HepG2 (cell line): Measurements from ENCODE around the gene SASS6. TPM values are rescaled to one million over a fixed set of nuclear protein-coding genes. Genes with fewer than 3 reads are reported as not detected.

Source experiments
- DBP ChIP-seq: sonication (generic); formaldehyde crosslinking; IDR thresholded peaks from 2 replicates; pipeline ENCODE4 v1.4.0; 2020; ENCODE audit warnings: missing genetic modification reagents; ENCODE audit errors: not compliant biosample characterization
- KDM2A ChIP-seq: sonication (generic); formaldehyde crosslinking; IDR thresholded peaks from 2 replicates; pipeline ENCODE4 v1.4.0; 2020; ENCODE audit warnings: low read depth, missing genetic modification reagents, borderline replicate concordance
- NR2C2 ChIP-seq: sonication (generic); formaldehyde crosslinking; IDR thresholded peaks from 2 replicates; pipeline ENCODE4 v1.4.0; 2020; ENCODE audit warnings: missing genetic modification reagents, mild to moderate bottlenecking, moderate library complexity, borderline replicate concordance
- PBX2 ChIP-seq: IDR thresholded peaks from 2 replicates; pipeline ENCODE4 v1.6.1; 2016; ENCODE audit warnings: control low read depth
- RXRA ChIP-seq: sonication (generic); formaldehyde crosslinking; IDR thresholded peaks from 2 replicates; pipeline ENCODE4 v1.5.1; 2020; ENCODE audit warnings: missing genetic modification reagents
- ZBTB33 ChIP-seq: sonication (generic); formaldehyde crosslinking; IDR thresholded peaks from 2 replicates; pipeline ENCODE4 v1.4.0; 2020; ENCODE audit warnings: missing genetic modification reagents
- ZFP82 ChIP-seq: sonication (generic); formaldehyde crosslinking; IDR thresholded peaks from 2 replicates; pipeline ENCODE4 v1.5.1; 2020; ENCODE audit warnings: mild to moderate bottlenecking, missing genetic modification reagents, borderline replicate concordance
- ZNF143 ChIP-seq: sonication (generic); formaldehyde crosslinking; IDR thresholded peaks from 2 replicates; pipeline ENCODE4 v1.4.0; 2020; ENCODE audit warnings: missing genetic modification reagents
- ZNF34 ChIP-seq: sonication (generic); formaldehyde crosslinking; IDR thresholded peaks from 2 replicates; pipeline ENCODE4 v1.4.0; 2020; ENCODE audit warnings: mild to moderate bottlenecking, missing genetic modification reagents, borderline replicate concordance
- ZSCAN9 ChIP-seq: IDR thresholded peaks from 2 replicates; pipeline ENCODE4 v1.6.1; 2016; ENCODE audit warnings: borderline replicate concordance
- polyA plus RNA-seq, 8 experiments: library from polyadenylated mRNA; depleted of rRNA in 3 of 8; stranded (reverse) in 7 of 8; unstranded in 1 of 8; fragments of >200 nt; fragmentation: Illumina TruSeq in 4 of 8; extraction: Trizol in 4 of 8; gene quantifications; 2 replicates each; pipeline versions ENCODE4 v1.2.1 to v1.2.3, GENCODE V29; 2011 to 2016; ENCODE audit warnings: low read depth in 4 of 8, missing spikeins in 1 of 8, mixed read lengths in 1 of 8; ENCODE audit not compliant: insufficient read depth in 1 of 8
- total RNA-seq, 5 experiments: library from RNA; depleted of rRNA; stranded (reverse); fragments of >200 nt; fragmentation: Illumina TruSeq; extraction: Trizol; gene quantifications; 2 replicates each; pipeline ENCODE4 v1.2.3, GENCODE V29; 2016; ENCODE audit warnings: low read depth in 1 of 5
- TF ChIP-seq, protein P1 (sequence below): sonication (generic); formaldehyde crosslinking; IDR thresholded peaks from 2 replicates; pipeline ENCODE4 v1.8.1; 2022; ENCODE audit warnings: low read depth, mild to moderate bottlenecking, missing genetic modification reagents
- TF ChIP-seq, protein P2 (sequence below), 2 experiments: sonication (generic) in 1 of 2; formaldehyde crosslinking in 1 of 2; IDR thresholded peaks; 2 replicates each; pipeline versions ENCODE4 v1.6.1 to v1.9.0; 2014 to 2022; ENCODE audit warnings: antibody characterized with exemption in 1 of 2, borderline replicate concordance in 1 of 2, inconsistent platforms in 1 of 2, low read depth in 1 of 2, missing genetic modification reagents in 1 of 2
- TF ChIP-seq, protein P3 (sequence below): fragments of 450-650 bp; IDR thresholded peaks from 2 replicates; pipeline ENCODE4 v1.6.1; 2017

Gene SASS6
- total and polyA plus RNA-seq, 2 of the 13 experiments (the other 11 are each of a cell fraction or from before 2014, with no cell fraction given): 2.3 to 10.7 TPM

- TF ChIP-seq, protein P1, sequence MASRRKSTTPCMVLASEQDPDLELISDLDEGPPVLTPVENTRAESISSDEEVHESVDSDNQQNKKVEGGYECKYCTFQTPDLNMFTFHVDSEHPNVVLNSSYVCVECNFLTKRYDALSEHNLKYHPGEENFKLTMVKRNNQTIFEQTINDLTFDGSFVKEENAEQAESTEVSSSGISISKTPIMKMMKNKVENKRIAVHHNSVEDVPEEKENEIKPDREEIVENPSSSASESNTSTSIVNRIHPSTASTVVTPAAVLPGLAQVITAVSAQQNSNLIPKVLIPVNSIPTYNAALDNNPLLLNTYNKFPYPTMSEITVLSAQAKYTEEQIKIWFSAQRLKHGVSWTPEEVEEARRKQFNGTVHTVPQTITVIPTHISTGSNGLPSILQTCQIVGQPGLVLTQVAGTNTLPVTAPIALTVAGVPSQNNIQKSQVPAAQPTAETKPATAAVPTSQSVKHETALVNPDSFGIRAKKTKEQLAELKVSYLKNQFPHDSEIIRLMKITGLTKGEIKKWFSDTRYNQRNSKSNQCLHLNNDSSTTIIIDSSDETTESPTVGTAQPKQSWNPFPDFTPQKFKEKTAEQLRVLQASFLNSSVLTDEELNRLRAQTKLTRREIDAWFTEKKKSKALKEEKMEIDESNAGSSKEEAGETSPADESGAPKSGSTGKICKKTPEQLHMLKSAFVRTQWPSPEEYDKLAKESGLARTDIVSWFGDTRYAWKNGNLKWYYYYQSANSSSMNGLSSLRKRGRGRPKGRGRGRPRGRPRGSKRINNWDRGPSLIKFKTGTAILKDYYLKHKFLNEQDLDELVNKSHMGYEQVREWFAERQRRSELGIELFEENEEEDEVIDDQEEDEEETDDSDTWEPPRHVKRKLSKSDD: peak; percentile 68; the same call in 1 of the 2 replicates
- TF ChIP-seq NR2C2 (no peak; the same call in 1 of the 2 replicates), ZSCAN9 (peak; percentile 91), PBX2 (CRISPR knock-in tag) (no peak), ZBTB33 (CRISPR knock-in tag) (no peak), ZNF143 (no peak), ZNF34 (CRISPR knock-in tag) (no peak), ZFP82 (CRISPR knock-in tag) (no peak), DBP (CRISPR knock-in tag) (peak; percentile 43), RXRA (CRISPR knock-in tag) (peak; percentile 36; the same call in 1 of the 2 replicates), KDM2A (CRISPR knock-in tag) (peak; percentile 95)
- TF ChIP-seq, protein P2, sequence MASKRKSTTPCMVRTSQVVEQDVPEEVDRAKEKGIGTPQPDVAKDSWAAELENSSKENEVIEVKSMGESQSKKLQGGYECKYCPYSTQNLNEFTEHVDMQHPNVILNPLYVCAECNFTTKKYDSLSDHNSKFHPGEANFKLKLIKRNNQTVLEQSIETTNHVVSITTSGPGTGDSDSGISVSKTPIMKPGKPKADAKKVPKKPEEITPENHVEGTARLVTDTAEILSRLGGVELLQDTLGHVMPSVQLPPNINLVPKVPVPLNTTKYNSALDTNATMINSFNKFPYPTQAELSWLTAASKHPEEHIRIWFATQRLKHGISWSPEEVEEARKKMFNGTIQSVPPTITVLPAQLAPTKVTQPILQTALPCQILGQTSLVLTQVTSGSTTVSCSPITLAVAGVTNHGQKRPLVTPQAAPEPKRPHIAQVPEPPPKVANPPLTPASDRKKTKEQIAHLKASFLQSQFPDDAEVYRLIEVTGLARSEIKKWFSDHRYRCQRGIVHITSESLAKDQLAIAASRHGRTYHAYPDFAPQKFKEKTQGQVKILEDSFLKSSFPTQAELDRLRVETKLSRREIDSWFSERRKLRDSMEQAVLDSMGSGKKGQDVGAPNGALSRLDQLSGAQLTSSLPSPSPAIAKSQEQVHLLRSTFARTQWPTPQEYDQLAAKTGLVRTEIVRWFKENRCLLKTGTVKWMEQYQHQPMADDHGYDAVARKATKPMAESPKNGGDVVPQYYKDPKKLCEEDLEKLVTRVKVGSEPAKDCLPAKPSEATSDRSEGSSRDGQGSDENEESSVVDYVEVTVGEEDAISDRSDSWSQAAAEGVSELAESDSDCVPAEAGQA (IDR thresholded peaks at IDR 0.05; ENCODE audit: low read depth): peak; percentile 65
- TF ChIP-seq, protein P2 (CRISPR knock-in tag; IDR thresholded peaks at IDR 0.05; ENCODE audit: borderline replicate concordance): 0 out of 2 replicates have a peak, but pooled peaks have one; percentile 19
- TF ChIP-seq, protein P3, sequence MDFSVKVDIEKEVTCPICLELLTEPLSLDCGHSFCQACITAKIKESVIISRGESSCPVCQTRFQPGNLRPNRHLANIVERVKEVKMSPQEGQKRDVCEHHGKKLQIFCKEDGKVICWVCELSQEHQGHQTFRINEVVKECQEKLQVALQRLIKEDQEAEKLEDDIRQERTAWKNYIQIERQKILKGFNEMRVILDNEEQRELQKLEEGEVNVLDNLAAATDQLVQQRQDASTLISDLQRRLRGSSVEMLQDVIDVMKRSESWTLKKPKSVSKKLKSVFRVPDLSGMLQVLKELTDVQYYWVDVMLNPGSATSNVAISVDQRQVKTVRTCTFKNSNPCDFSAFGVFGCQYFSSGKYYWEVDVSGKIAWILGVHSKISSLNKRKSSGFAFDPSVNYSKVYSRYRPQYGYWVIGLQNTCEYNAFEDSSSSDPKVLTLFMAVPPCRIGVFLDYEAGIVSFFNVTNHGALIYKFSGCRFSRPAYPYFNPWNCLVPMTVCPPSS: no peak
Observed at GRCh38 chr1:100037927-100038659, 94.6 kb downstream of the SASS6 start (continued).
